Kidney epithelial cell (primary cell): ENCODE results near the gene UPB1. TPM values are rescaled to one million over a fixed set of nuclear protein-coding genes. Genes with fewer than 3 reads are reported as not detected.
"Not testable (repeated sequence)": the region's sequence is repeated elsewhere in the genome, so short reads cannot be mapped to it uniquely, and the experiment has no call there.

Experiments used
- DNase-seq: peaks from one replicate; pipeline ENCODE4 v3.0.0-alpha.2; 2010; ENCODE audit warnings: low read depth
- H3K27me3 ChIP-seq: 2 replicates; pipeline ENCODE4 v1.6.0; 2011; ENCODE audit warnings: low read length; ENCODE audit not compliant: control insufficient read depth, insufficient read depth
- H3K36me3 ChIP-seq: 2 replicates; pipeline ENCODE4 v1.5.1; 2011; ENCODE audit warnings: low read length; ENCODE audit not compliant: control insufficient read depth, insufficient read depth
- H3K4me3 ChIP-seq: 2 replicates; pipeline ENCODE4 v1.5.1; 2011; ENCODE audit warnings: low read depth, mild to moderate bottlenecking, control low read depth, low read length
- CTCF ChIP-seq: IDR thresholded peaks from 2 replicates; pipeline ENCODE4 v1.5.1; 2011; ENCODE audit warnings: mild to moderate bottlenecking, moderate library complexity, low read length, control low read depth, inconsistent platforms; ENCODE audit not compliant: insufficient read depth, poor library complexity, severe bottlenecking
- total RNA-seq: library from RNA; depleted of rRNA; stranded (reverse); fragments of >200 nt; gene quantifications from 2 replicates; pipeline ENCODE4 v1.2.3, GENCODE V29; 2015

UPB1 gene
- total RNA-seq, 1 donor from 2014 or later: not detected

DNA sequence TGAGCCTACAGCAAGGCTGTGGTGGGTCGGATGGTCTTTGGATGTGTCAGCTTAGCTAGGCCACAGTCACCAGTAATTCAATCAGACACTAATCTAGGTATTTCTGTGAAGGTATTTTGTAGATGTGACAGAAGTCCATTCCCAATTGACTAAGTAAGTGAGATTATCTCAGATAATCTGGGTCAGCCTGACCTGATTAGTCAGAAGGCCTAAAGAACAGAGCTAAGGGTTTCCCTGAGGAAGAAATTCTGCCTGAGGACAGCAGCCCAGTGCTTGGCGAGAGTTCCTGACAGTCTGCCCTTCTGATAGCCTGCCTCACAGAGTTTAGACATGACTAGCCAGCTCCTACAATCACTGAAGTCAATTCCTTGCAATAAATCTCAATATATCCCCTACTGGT, 31.1 kb downstream of the UPB1 start:
- Histone ChIP-seq H3K27me3 (no peaks in the 10 kb centered on the region), H3K4me3 (no peak overlapping the region), H3K36me3 (no peaks in the 10 kb centered on the region)
- DNase-seq: no peak
- no peak for TF ChIP-seq CTCF

GRCh38 chr22:24529898-24530297, 34.8 kb downstream of the UPB1 start:
- Histone ChIP-seq H3K27me3 (no peaks in the 10 kb centered on the region), H3K36me3 (no peaks in the 10 kb centered on the region), H3K4me3 (no peak overlapping the region)
- no peak for TF ChIP-seq CTCF
- no peak for DNase-seq

GRCh38 chr22:24530968-24531367, 35.8 kb downstream of the UPB1 start:
- H3K4me3 ChIP-seq, H3K36me3 ChIP-seq, H3K27me3 ChIP-seq, DNase-seq: not testable (repeated sequence)

- Histone ChIP-seq H3K27me3 (no peaks in the 10 kb centered on the region), H3K36me3 (no peaks in the 10 kb centered on the region), H3K4me3 (no peak overlapping the region)
- DNase-seq: no peak
- no peak for TF ChIP-seq CTCF
Observed at GRCh38 chr22:24532075-24532474, 36.9 kb downstream of the UPB1 start.

DNA sequence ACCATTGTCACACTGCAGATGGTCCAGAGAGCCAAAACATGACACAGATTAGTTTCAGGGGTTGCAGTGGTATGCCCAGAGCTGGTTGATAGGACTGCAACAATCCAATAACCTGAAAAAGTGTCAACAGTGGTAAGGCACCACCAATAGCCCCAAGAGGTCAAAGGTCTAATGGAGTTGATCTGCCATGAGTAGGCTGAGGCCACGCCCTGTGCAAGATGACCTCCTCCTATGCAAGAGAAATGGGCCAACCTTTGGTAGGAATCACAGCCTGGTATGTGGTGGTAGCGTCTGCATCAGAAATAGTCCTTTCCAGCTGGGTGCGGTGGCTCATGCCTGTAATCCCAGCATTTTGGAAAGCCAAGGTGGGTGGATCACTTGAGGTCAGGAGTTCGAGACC, 40.2 kb downstream of the UPB1 start:
- TF ChIP-seq CTCF: no peak
- H3K4me3 ChIP-seq: no peak overlapping the region
- no peak for DNase-seq
- H3K27me3 ChIP-seq: no peaks in the 10 kb centered on the region
- H3K36me3 ChIP-seq: peaks cover 2% of the 10 kb centered on the region

DNA sequence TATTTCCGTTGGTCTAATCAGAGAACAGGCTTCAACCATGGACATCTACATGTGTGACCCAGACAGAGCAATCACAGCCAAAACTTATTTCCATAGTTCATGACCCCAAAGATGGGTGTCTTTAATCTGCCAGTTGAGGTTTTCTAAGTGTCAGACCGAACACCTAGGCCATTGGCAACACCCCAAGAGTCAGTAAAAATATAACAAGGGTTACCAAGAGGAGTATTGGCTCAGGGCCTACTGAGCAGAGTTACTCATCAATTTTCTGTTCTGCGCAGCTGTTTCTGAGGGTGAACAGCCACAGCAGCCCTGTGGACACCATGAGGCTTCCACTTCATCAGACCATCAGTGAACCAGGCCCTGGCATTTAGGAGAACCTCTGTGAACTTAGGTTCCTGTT, 41.0 kb downstream of the UPB1 start:
- TF ChIP-seq CTCF: no peak
- Histone ChIP-seq H3K27me3 (no peaks in the 10 kb centered on the region), H3K4me3 (no peak overlapping the region), H3K36me3 (peaks cover 3% of the 10 kb centered on the region)
- no peak for DNase-seq

GRCh38 chr22:24540470-24540869, 45.3 kb downstream of the UPB1 start:
- TF ChIP-seq CTCF: no peak
- no peak for DNase-seq
- Histone ChIP-seq H3K4me3 (no peak overlapping the region), H3K36me3 (peaks cover 4% of the 10 kb centered on the region), H3K27me3 (no peaks in the 10 kb centered on the region)
